ENCODE data around the gene WDPCP. TPM values are rescaled to one million over a fixed set of nuclear protein-coding genes. Genes with fewer than 3 reads are reported as not detected.

WDPCP gene
- total and polyA plus RNA-seq, 2 of the 13 experiments (the other 11 are each of a cell fraction or from before 2014, with no cell fraction given) = 2.9 to 5.2 TPM

DNA sequence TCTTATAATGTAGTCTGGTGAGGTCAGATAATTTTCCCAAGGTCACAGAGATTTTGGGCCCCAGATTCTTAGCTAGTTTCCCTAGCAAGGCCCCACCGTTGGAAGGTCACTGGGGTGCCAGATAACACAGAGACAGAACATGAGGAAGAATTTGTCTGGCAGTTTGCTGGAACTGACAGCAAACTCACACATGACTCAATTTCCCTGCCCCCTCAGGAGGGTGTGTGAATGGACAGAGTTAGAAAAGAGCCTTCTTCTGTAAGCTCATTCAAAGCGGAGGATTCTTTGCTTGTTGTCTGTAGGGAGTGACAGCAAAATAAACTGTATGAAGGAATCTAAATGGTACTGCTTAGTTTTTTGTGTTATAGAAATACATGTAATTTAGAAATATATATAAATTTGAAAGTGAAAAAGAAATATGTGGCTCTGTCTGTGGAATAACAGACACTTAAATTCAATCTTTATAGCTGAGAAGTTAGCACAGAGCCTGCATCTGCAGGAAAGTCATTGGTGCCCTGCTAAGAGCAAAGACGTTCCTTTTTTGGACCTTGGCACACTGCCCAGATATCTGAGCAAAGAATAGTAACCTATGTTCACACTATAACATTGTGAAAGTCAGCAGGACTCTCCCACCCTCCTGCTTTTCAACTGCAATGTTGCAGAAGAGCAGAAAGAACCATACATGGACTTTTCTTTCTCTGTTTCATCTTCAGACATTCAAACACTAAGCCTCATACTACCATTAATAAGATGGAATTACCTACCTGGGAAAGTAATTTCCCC lies 2.5 kb upstream of the WDPCP start (continued):
- TF ChIP-seq HNF4G (IDR thresholded peaks at IDR 0.05; ENCODE audit: borderline replicate concordance, low read depth, low read length) (peak; percentile 45; the same call in 1 of the 2 replicates), HNF4G (CRISPR knock-in tag; IDR thresholded peaks at IDR 0.05; ENCODE audit: borderline replicate concordance, low read depth) (no peak), HMG20A (CRISPR knock-in tag; IDR thresholded peaks at IDR 0.05; ENCODE audit: borderline replicate concordance) (0 out of 2 replicates have a peak, but pooled peaks have one; percentile 11), MEF2D (CRISPR knock-in tag; IDR thresholded peaks at IDR 0.05) (0 out of 2 replicates have a peak, but pooled peaks have one; percentile 47), PAX8 (CRISPR knock-in tag; IDR thresholded peaks at IDR 0.05; ENCODE audit: borderline replicate concordance) (no peak), CBX2 (IDR thresholded peaks at IDR 0.05; ENCODE audit: low read depth, low read length) (no peak), CBX2 (CRISPR knock-in tag; IDR thresholded peaks at IDR 0.05; ENCODE audit: low read depth) (no peak), ZNF431 (CRISPR knock-in tag; IDR thresholded peaks at IDR 0.05; ENCODE audit: borderline replicate concordance, low read depth) (no peak), FOXA3 (CRISPR knock-in tag; IDR thresholded peaks at IDR 0.05) (0 out of 2 replicates have a peak, but pooled peaks have one; percentile 16), ZBTB1 (CRISPR knock-in tag; IDR thresholded peaks at IDR 0.05; ENCODE audit: borderline replicate concordance) (no peak), NFIC (IDR thresholded peaks at IDR 0.05; ENCODE audit: low read length) (0 out of 2 replicates have a peak, but pooled peaks have one; percentile 22), SRF (IDR thresholded peaks at IDR 0.05; ENCODE audit: low read depth, low read length) (peak; percentile 60; the same call in 1 of the 2 replicates), JARID2 (CRISPR knock-in tag; IDR thresholded peaks at IDR 0.05; ENCODE audit: insufficient replicate concordance) (no peak), SIN3A (IDR thresholded peaks at IDR 0.05; ENCODE audit: borderline replicate concordance, low read depth, low read length) (no peak), ELF3 (CRISPR knock-in tag; IDR thresholded peaks at IDR 0.05) (0 out of 2 replicates have a peak, but pooled peaks have one; percentile 23), SALL1 (CRISPR knock-in tag; IDR thresholded peaks at IDR 0.05) (peak; percentile 30; the same call in 1 of the 2 replicates)
- TF ChIP-seq, protein P1, sequence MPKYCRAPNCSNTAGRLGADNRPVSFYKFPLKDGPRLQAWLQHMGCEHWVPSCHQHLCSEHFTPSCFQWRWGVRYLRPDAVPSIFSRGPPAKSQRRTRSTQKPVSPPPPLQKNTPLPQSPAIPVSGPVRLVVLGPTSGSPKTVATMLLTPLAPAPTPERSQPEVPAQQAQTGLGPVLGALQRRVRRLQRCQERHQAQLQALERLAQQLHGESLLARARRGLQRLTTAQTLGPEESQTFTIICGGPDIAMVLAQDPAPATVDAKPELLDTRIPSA (CRISPR knock-in tag; IDR thresholded peaks at IDR 0.05; ENCODE audit: borderline replicate concordance) = no peak
- TF ChIP-seq, protein P2, sequence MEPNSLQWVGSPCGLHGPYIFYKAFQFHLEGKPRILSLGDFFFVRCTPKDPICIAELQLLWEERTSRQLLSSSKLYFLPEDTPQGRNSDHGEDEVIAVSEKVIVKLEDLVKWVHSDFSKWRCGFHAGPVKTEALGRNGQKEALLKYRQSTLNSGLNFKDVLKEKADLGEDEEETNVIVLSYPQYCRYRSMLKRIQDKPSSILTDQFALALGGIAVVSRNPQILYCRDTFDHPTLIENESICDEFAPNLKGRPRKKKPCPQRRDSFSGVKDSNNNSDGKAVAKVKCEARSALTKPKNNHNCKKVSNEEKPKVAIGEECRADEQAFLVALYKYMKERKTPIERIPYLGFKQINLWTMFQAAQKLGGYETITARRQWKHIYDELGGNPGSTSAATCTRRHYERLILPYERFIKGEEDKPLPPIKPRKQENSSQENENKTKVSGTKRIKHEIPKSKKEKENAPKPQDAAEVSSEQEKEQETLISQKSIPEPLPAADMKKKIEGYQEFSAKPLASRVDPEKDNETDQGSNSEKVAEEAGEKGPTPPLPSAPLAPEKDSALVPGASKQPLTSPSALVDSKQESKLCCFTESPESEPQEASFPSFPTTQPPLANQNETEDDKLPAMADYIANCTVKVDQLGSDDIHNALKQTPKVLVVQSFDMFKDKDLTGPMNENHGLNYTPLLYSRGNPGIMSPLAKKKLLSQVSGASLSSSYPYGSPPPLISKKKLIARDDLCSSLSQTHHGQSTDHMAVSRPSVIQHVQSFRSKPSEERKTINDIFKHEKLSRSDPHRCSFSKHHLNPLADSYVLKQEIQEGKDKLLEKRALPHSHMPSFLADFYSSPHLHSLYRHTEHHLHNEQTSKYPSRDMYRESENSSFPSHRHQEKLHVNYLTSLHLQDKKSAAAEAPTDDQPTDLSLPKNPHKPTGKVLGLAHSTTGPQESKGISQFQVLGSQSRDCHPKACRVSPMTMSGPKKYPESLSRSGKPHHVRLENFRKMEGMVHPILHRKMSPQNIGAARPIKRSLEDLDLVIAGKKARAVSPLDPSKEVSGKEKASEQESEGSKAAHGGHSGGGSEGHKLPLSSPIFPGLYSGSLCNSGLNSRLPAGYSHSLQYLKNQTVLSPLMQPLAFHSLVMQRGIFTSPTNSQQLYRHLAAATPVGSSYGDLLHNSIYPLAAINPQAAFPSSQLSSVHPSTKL (CRISPR knock-in tag; IDR thresholded peaks at IDR 0.05) = peak; percentile 48; the same call in 1 of the 2 replicates
- TF ChIP-seq, protein P3, sequence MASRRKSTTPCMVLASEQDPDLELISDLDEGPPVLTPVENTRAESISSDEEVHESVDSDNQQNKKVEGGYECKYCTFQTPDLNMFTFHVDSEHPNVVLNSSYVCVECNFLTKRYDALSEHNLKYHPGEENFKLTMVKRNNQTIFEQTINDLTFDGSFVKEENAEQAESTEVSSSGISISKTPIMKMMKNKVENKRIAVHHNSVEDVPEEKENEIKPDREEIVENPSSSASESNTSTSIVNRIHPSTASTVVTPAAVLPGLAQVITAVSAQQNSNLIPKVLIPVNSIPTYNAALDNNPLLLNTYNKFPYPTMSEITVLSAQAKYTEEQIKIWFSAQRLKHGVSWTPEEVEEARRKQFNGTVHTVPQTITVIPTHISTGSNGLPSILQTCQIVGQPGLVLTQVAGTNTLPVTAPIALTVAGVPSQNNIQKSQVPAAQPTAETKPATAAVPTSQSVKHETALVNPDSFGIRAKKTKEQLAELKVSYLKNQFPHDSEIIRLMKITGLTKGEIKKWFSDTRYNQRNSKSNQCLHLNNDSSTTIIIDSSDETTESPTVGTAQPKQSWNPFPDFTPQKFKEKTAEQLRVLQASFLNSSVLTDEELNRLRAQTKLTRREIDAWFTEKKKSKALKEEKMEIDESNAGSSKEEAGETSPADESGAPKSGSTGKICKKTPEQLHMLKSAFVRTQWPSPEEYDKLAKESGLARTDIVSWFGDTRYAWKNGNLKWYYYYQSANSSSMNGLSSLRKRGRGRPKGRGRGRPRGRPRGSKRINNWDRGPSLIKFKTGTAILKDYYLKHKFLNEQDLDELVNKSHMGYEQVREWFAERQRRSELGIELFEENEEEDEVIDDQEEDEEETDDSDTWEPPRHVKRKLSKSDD (CRISPR knock-in tag; IDR thresholded peaks at IDR 0.05; ENCODE audit: low read depth) = no peak
- TF ChIP-seq, protein P4, sequence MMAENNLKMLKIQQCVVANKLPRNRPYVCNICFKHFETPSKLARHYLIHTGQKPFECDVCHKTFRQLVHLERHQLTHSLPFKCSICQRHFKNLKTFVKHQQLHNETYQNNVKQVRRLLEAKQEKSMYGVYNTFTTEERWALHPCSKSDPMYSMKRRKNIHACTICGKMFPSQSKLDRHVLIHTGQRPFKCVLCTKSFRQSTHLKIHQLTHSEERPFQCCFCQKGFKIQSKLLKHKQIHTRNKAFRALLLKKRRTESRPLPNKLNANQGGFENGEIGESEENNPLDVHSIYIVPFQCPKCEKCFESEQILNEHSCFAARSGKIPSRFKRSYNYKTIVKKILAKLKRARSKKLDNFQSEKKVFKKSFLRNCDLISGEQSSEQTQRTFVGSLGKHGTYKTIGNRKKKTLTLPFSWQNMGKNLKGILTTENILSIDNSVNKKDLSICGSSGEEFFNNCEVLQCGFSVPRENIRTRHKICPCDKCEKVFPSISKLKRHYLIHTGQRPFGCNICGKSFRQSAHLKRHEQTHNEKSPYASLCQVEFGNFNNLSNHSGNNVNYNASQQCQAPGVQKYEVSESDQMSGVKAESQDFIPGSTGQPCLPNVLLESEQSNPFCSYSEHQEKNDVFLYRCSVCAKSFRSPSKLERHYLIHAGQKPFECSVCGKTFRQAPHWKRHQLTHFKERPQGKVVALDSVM (CRISPR knock-in tag; IDR thresholded peaks at IDR 0.05) = no peak

Data from HepG2 (cell line).